Measurements from ENCODE around the gene QKI.

DNA sequence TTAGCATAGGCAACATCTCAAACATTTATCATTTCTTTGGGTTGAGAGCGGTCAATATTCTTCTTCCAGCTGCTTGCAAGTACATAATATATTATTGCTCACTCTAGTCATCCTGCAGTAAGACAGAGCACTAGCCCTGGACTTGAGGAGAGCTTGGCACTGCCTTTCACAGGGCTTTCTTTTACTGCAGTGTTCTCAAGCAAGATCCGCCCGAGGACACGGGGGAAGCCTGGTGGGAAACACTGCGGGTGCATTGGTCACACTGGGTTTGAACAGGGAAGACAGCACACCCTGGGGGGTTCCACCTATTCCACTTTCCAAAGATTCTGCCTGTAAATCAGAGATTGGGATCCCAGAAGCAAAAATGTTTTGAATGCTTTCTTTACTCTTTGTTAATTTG, 48.2 kb upstream of the QKI start:
- TF ChIP-seq, protein P1, sequence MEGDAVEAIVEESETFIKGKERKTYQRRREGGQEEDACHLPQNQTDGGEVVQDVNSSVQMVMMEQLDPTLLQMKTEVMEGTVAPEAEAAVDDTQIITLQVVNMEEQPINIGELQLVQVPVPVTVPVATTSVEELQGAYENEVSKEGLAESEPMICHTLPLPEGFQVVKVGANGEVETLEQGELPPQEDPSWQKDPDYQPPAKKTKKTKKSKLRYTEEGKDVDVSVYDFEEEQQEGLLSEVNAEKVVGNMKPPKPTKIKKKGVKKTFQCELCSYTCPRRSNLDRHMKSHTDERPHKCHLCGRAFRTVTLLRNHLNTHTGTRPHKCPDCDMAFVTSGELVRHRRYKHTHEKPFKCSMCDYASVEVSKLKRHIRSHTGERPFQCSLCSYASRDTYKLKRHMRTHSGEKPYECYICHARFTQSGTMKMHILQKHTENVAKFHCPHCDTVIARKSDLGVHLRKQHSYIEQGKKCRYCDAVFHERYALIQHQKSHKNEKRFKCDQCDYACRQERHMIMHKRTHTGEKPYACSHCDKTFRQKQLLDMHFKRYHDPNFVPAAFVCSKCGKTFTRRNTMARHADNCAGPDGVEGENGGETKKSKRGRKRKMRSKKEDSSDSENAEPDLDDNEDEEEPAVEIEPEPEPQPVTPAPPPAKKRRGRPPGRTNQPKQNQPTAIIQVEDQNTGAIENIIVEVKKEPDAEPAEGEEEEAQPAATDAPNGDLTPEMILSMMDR (conservative IDR thresholded peaks at IDR 0.05; ENCODE audit: low read length), result no peak
- no peak for TF ChIP-seq EZH2phosphoT487 (IDR thresholded peaks at IDR 0.05; ENCODE audit: borderline replicate concordance)
